Activated naive CD4-positive, alpha-beta T cell treated with Interleukin-2 at 50 U/mL for 16 hours (primary cell): ENCODE measurements around the gene BANP.
"Not testable (repeated sequence)": the region's sequence is repeated elsewhere in the genome, so short reads cannot be mapped to it uniquely, and the experiment has no call there.

Source experiments
- DNase-seq: peaks from one replicate; pipeline ENCODE4 v3.0.0-alpha.2; 2020

Gene BANP

DNA sequence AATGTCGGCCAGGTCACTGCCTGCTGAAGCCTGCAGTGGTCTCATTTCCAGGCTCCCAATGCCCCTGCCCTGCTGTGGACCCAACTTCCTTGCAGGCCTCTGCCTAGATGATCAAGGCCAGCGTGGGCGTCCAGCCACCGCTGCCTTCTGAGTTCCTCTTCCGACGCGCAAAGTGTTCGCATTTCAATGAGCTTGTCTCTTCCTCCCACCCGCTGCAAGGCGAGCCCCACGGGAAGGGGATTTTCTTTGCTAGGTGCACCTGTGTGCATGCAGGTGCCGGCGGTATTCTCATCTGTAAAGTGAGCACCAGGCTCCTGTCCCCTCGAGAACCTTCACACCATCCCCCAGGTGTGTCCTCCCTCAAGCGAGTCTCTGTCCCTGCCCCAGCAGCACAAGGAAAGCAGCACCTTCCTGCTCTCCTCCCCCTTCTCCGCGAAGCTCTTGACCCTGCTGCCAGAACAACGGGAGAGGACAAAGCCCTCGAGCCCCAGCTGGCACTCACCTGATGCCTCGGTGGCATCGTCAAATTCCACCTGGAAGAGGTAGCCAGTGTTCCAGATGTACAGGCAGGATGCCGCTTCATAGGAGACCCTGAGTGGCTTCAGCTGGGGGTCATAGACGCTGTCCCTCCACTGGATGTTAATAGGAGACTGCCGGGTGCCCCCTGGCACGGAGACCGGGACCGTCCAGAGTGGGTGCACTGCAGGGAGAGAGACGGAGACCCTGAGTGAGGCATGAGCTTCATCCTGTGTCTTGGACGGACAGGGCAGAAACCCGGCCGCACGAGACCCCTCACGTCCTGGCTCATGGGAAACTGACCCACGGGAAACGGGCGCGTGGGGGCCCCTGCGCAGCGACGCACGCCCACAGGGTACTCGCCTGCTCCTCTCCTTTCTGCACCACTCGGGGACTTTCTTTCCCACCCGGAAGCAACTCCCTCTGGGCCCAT lies 24.7 kb upstream of the BANP start:
- DNase-seq = peak; percentile 16

DNA sequence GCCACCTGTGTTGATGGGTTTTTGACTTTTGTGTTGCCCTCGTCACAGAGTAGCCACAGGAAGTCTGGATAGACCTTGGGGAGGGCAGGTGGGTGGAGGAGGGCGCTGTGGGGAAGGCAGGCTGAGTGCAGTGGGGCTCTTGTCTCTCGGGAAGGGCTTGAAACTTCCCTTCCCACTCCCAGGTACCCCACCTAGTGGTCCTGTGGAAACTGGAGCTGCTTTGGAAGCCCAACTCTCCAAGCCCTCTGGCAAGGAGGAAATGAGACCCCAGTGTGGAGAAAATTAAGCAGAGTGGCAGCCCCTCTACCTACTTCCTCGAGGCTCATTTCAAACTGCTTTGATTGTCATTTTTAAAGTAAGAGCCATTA lies 24.1 kb upstream of the BANP start:
- DNase-seq = no peak

DNA sequence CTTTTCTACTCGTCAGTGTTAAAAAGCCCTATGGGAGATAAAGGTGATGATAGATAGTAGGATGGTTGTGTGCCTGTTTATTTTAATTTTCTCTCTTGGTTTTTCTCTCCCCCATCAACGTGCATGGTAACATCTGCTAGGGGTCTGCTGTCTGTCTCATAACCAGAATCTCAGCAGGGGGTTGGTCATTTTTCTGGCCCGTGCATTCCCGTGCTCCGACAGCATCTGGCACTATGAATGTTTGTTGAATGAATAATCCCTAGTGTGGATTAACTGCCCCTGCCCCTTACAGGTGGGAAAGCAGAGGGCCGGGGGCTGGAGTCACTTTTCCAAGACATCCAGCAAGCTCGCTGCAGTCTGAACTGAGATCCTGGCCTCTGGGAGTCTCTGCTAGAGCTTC lies 21.2 kb upstream of the BANP start:
- no peak for DNase-seq

DNA sequence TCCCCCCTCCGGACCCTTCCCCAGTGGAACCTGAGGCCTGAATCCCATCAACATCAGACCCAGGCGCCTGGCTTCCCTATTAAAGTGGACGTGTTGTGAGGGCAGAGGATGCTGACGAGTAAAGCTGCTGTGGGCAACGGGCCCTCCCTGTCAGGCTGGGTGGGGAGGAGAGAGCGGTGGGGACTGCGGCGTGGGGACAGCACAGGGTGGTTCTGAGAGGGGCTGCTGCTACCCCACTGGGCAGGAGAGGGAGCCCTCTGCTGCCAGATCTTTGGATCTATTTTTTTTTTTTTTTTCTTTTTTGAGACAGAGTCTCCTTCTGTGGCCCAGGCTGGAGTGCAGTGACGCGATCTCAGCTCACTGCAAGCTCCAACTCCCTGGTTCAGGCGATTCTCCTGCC lies 20.8 kb upstream of the BANP start:
- no peak for DNase-seq

DNA sequence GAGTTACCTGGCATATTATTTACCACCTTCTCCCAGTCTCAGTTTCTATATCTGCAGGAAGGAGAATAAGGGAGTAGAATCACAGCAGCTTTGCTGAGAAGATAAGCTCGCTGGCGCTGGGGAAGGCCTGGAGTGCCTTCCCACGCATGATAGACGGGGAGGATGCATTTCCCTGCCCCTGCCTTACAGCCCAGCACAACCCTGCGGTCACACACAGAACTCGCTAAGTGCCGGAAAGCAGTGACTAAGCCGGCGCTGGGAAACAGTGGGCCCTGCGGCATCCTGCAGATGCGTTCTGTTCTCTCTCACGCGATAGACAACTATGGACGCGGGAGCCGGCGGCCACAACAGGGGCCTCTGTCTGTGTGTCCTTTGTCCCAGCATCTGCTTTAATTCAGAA lies 19.7 kb upstream of the BANP start:
- peak; percentile 24 for DNase-seq

DNA sequence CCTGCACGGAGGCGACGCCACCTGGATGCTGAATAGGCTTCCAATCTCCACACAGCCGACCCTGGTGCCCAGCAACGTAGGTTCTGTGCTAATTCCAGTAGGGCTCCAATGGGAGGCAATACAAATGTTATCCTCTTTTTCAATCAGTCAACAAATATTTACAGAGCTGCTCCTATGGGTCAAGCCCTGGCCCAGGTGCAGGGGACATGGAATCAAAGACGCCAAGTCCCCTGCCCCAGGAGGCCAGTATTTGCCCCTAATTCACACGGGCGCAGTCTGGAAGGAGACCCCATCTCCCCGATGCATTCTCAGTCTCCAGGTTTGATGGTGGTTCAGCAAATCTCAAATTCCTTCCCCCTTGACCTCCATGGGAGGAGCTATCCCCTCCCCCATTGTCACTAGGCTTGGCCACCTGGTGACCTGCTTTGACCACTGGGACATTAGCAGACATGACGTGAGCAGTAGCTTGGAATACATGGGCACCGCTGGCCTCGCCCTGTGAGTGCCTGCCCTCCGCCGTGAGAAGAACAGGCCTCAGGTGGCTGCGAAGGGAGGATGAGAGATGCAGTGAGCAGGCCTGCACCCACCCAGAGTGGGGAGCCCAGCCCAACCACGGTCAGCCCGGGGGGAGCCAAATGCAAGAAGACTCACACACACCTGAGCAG lies 18.6 kb upstream of the BANP start:
- DNase-seq = not testable (repeated sequence)

DNA sequence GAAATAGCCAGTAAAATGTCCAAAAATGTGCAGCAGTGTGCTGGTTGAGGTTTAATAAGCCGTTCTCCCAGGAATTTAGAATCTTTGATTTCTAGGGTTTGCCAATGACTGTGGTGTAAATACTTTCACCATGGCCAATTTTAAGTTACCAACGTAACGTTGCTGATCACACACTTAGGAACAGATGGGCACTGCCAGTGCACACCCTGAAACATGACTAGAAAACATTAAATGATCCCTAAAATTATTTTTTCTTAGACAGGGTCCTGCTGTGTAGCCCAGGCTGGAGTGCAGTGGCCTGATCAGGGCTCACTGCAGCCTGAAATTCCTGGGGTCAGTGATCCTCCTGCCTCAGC lies 18.1 kb upstream of the BANP start:
- no peak for DNase-seq

DNA sequence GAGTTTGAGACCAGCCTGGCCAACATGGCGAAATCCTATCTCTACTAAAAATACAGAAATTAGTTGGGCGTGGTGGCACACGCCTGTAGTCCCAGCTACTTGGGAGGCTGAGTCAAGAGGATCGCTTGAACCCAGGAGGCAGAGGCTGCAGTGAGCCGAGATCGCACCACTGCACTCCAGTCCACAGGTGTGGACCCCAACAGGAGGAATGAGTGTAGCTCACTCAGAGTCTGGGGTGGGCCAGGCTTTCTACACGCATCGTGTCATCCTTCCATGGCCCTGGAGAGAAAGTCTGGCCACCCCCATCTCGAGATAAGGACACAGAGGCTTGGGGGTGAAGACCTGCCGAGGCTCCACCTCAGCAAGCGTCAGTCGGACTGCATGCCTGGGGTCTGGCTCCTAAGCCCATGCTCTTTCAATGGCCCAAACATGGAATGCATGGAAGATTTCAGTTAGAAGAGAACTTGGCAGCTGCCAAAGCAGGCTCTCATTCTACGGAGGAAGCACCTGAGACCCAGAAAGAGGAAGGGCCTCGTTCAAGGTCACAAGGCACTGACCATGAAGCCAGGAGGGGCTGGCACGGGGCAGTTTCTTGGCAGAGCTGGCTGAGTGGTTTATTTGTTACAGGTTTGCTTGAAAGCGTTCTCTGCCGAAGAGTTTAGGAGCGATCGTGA lies 16.3 kb upstream of the BANP start:
- DNase-seq = not testable (repeated sequence)

DNA sequence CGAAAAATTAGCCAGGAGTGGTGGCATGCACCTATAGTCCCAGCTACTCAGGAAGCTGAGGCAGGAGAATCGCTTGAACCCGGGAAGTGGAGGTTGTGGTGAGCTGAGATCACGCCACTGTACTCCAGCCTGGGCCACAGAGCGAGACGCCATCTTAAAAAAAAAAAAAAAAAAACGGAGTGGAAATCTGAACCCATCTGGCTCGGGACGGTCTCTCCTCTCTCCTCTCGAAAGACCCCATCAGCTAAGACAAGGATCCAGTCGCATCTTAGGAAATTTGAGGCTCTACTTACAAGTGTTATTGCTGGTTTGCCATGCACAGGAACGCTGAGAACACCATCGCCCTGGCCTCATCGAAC lies 15.2 kb upstream of the BANP start:
- DNase-seq = not testable (repeated sequence)

DNA sequence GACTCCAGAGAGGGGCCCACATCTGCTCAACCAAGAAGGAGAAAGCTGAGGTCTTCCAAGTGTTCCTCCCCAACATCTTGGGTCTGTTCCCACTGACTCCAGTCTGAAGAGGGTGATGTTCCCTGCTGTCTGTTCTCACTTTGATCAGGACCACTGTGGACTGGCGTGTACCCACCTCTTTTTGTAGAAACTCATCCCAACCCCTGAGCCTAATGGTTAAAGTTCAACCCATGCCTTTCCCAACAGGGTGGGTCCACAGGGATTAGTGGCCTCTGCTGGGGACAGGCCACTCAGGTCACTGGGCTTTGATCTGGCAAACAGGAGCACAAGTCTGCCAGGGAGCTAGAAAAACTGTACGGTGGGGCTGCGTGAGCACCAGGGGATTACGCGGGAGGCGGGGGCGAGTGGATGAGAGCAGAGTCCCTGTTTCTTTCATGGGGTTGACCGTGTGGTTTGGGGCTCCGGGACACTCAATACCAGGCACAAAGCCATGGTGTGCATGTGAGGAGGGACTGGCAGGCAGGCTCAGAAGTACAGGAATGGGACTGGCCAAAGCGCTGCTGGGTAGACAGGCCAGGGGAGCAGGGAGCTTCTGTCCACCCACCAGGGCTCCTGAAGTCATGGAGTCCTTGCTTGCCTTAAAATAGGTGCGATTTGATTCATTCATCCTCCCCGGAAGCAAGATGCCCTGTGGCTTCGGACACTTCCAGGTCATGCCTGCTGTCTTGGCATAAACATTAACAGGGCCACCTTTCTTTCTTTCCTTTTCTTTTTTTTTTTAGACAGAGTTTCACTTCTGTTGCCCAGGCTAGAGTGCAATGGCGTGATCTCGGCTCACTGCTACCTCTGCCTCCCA lies 14.6 kb upstream of the BANP start, which contains the start of gene CA5A:
CA5A (minus strand) TSS at position 155 of the 856 bp plus-strand sequence; CDS start at position 76, 79 bp downstream.
- no peak for DNase-seq

DNA sequence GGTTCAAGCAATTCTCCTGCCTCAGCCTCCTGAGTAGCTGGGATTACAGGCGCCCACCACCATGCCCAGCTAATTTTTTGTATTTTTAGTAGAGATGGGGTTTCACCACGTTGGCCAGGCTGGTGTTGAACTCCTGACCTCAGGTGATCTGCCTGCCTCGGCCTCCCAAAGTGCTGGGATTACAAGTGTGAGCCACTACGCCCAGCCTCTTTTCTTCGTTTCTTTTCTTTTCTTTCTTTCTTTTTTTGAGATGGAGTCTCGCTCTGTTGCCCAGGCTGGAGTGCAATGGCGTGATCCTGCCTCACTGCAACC lies 14.0 kb upstream of the BANP start:
- DNase-seq = not testable (repeated sequence)

DNA sequence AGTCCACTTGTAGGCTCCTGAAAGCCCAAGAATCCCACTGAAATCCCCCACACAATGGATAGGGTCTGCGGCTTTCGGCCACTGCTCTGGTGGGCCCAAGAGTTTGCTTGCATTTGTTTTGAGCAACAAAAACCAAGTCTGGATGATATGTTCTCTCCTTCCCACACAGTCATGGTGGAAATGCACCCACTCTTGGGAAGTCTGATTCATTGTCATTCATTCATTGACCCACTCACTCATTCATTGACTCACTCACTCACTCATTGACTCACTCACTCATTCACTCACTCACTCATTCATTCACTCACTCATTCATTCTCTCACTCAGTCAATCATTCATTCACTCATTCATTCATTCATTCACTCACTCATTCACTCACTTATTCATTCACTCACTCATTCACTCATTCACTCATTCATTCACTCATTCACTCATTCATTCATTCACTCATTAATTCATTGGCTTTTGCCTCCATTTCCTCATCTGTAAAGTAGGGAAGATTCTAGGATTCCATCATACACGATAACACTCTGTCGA lies 12.8 kb upstream of the BANP start:
- no peak for DNase-seq

DNA sequence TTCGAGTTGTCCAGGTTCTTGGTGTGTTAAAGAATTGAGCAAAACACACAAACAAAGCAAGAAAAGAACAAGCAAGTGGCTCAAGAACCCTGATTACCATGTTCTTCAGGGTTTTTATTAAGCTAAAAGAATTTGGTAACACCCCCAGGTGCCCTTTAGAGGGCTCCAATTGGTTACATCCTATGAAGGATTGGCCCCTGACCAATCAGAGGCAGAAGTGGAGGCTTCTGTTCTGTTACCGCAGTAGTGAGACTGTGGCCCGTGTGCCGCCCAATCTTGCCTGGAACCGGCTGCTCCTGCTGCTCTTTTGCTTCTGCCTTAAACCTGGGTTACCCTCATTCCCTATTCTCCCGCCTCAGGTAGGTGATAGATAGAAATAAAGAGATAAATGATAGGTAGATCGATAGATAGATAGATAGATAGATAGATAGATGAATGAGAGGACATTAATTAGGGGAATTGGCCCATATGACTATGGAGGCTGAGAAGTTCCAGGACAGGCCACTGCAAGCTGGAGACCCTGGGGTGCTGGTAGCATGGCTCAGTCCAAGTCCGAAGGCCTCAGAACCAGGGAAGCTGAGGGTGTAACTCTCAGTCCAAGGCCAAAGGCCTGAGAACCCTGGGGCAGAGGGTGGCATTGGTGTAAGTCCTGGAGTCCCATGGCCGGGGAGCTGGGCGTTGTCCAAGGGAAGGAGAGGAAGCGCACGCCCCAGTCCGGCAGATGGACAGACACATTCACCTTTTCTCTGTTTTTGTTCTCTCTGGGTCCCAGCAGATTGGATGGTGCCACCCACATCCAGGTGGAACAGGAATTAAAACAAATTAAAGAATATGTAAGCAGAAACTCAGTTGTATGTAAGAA lies 11.4 kb upstream of the BANP start:
- no peak for DNase-seq

DNA sequence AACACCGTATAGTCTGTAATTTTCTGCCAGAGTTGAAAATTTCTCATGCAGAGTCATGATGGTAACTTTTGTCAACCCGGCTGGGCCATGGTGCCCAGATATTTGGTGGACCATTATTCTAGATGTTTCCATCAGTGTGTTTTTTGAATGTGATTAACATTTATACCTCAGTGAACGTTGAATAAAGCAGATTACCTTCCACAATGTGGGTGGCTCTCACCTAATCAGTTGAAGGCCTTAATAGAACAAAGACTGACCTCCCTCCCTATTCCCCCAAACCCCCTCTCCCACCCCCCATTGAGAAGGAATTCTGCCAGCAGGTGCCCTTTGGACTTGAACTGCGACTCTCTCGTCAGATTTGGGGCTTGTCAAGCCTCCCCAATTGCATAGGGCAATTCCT lies 8.6 kb upstream of the BANP start:
- DNase-seq = no peak

DNA sequence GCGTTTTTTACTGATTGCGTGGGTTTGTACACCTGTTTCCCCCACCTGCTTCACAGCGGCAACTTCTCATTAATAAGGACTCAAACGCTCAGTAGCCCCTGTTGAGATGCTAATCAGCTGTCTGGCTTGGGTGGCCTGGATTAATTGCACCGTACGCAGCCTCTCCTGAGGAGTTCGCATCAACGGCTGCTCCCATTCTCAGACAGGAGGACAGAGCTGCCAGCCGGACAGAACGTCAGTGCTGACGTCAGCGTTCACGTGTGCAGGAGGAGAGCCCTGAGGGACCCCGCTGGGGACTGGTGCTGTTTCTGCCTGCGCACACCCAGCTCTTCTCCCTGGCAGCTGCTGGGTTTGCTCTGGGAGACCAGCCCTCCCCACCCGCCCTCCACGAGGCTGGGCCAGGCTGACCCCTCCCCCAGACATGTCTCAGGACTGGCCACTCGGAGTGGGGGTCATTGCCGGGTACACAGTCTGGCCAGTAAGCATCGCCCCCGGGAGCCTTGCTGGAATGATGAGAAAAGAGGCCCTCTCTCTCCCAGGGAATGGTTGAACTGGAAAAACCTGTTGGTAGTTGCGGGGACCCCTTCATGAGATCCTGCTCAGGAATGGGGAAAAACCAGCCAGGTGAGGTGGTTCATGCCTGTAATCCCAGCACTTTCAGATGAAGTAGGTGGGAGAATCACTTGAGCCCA lies 5.7 kb upstream of the BANP start:
- DNase-seq = no peak

DNA sequence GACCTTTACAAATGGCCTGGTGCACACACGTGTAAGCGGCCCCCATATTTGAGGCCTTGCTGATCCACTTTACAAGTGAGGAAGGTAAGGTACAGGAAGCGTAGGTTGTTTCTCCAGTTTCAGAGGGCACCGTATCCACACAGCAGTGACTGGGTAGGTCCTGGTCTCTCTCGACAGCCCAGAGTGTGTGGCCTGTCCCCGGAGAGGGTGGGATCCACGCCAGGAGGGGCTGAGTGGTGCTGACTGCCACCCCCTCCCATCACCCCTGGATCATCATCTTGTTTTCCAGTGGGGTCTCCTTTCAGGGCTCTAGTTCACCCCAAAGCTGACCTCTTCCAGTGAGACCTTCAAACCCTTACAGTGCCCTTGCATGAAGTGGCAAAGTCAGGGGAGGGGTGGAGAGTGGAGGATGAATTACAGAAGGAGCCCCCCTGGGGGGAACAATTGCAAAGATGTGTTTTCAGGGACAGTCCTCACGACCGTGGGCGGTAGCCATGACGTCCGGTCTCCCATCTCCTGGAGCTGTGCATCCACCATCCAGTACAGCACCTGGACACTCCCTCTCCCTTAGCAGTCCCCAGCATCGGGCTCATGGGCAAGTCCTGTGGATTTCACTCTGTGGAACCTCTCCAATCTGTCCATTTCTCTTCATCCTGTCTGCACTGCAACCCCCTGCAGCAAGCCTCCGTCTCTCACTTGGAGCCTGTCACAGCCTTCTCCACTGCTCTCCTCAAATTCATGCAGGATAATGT lies 4.5 kb upstream of the BANP start:
- DNase-seq = no peak

DNA sequence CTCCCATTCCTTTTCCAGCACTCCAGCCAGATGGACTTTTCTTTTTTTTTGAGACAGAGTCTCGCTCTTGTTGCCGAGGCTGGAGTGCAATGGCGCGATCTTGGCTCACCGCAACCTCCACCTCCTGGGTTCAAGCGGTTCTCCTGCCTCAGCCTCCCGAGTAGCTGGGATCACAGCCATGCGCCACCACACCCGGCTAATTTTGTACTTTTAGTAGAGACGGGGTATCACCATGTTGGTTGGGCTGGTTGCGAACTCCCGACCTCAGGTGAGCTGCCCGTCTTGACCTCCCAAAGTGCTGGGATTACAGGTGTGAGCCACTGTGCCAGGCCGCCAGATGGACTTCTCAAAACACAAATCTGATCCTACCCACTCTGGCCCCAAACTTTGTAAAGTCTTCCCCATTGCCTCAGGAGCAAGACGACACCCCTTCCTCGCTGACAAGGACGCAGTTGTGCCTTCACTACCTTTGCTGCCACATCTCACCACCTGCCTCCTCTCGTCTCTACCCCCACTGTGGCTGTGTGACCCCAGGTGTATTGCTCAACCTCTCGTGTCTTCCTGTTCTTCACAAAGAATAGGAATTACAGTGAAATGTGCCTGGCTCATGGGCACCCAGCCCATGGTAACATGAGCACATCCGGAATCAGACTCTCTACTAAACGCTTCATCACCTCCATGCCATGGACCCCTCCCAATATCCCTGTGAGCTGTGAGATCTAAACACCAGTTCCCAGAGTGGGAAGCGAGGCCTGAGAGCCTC lies 3.7 kb upstream of the BANP start:
- no peak for DNase-seq

DNA sequence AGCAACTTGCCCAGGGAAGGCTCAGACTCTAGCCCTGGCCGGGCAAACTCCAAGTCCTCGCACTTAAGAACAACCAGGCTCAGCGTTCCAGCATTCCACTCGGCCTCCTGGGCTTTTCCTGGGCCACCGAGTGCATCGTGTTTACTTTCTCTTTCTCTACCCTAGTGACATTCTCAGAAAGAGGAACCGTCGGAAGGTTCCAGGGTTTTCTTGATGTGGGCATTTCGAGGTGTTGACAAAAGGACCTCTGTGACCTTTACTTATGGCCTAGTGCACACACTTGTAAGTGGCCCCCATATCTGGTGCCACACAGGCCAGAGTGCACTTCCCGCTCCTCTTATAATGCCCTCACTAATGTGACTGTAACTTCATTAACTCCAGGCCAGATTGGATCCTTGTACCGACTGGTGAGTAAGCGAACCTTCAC lies 3.1 kb upstream of the BANP start:
- DNase-seq = no peak

DNA sequence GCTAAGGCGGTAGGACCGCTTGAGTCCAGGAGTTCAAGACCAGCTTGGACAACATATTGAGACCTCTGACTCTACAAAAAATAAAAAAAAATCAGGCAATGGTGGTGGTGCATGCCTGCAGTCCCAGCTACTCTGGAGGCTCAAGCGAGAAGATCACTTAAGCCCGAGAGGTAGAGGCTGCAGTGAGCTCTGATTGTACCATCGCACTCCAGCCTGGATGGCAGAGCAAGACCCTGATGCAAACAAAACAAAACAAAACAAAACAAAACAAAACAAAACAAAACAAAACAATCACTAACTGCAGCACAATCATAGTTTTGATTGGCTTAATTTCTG lies 2.5 kb upstream of the BANP start:
- DNase-seq = no peak
